Left lung (tissue), 10 donors: ENCODE data around the gene FUCA1. TPM values are rescaled to one million over a fixed set of nuclear protein-coding genes. Genes with fewer than 3 reads are reported as not detected.

Experiments
- ATAC-seq: fragments of 200-7000 bp; cut with Tn5 transposase; one replicate; pipeline ENCODE4 v1.9.1; 2020; ENCODE audit warnings: moderate library complexity
- DNase-seq, 4 donors: peaks; one replicate each; pipeline ENCODE4 v3.0.0-alpha.2; 2013 to 2020
- H3K27ac ChIP-seq, 2 donors: fragments of 200-600 bp; sonication (generic) in 1 of 2; one replicate each; pipeline versions ENCODE4 v1.5.0 to v1.8.0; 2020 to 2021
- H3K27me3 ChIP-seq, 2 donors: fragments of 200-600 bp; sonication (generic) in 1 of 2; one replicate each; pipeline versions ENCODE4 v1.5.0 to v1.8.0; 2020 to 2021
- H3K36me3 ChIP-seq, 2 donors: fragments of 200-600 bp; sonication (generic) in 1 of 2; one replicate each; pipeline versions ENCODE4 v1.5.0 to v1.8.0; 2020 to 2021
- H3K4me1 ChIP-seq, 2 donors: fragments of 200-600 bp; one replicate each; pipeline ENCODE4 v1.8.0; 2021
- H3K4me3 ChIP-seq, 2 donors: fragments of 200-600 bp; sonication (generic) in 1 of 2; one replicate each; pipeline versions ENCODE4 v1.5.0 to v1.8.0; 2020 to 2021; ENCODE audit warnings: mild to moderate bottlenecking in 1 of 2
- H3K9me3 ChIP-seq, 2 donors: fragments of 200-600 bp; sonication (generic) in 1 of 2; one replicate each; pipeline versions ENCODE4 v1.5.0 to v1.8.0; 2020 to 2021
- intact Hi-C, 2 donors: fragments of 100-400 bp; cut with DNase I; formaldehyde crosslinking; loops; one replicate each; pipeline versions ENCODE4 v1.11.2 to v1.14.2; 2022
- polyA plus RNA-seq, 6 donors: library from polyadenylated mRNA; unstranded; fragments of 120-200 nt; gene quantifications; one replicate each; pipeline ENCODE4 v1.2.1, GENCODE V29; 2013; ENCODE audit not compliant: insufficient read length in 6 of 6
- total RNA-seq, 2 donors: library from RNA; stranded (reverse); fragmentation: NEBNext Ultra II Directional; extraction: Animal tissue kit (Norgen Biotek cat#: 25700); gene quantifications; one replicate each; pipeline ENCODE4 v1.2.1, GENCODE V29; 2021
- TF ChIP-seq, protein P1 (sequence below), 2 donors: fragments of 200-600 bp; sonication (generic) in 1 of 2; IDR thresholded peaks; one replicate each; pipeline versions ENCODE4 v1.5.0 to v1.8.0; 2021; ENCODE audit warnings: antibody characterized with exemption in 2 of 2
- donor health status: DM: no; HTN: yes; CAD: no.
- donor health status: DM: no; HTN: no; CAD: no.

FUCA1 gene
- total and polyA plus RNA-seq, 8 donors = 20.4 to 61.3 (median 25.3) TPM

DNA sequence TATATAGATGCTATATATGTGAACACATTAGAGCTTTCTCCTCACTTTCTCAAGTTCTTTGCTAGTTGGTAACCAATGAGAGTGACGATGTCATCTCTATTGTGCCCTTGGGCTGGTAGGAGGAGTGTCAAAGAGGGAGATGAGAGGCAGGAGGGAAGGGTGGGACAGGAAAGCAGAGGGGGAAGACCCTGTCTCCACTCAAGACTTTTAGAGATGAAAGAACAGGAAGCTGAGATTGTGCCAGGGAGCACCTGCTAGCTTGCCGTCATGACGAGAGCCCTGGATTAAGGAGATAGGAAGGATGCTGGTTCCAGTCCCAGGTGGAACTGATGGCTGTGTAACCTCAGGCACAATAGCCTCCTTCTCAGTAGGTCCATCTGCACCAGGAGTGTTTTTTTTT is 28.4 kb upstream of the FUCA1 start:
- Histone ChIP-seq H3K27ac (peak overlapping the region in 1 of 2 donors; percentile 69), H3K4me1 (peaks cover 0 to 30% of the 10 kb centered on the region in 2 donors), H3K4me3 (no peak overlapping the region), H3K27me3 (no peaks in the 10 kb centered on the region), H3K9me3 (no peaks in the 10 kb centered on the region), H3K36me3 (no peaks in the 10 kb centered on the region)
- intact Hi-C loops = no loop called here
- ATAC-seq (no peak), DNase-seq (no peak)
- TF ChIP-seq, protein P1, sequence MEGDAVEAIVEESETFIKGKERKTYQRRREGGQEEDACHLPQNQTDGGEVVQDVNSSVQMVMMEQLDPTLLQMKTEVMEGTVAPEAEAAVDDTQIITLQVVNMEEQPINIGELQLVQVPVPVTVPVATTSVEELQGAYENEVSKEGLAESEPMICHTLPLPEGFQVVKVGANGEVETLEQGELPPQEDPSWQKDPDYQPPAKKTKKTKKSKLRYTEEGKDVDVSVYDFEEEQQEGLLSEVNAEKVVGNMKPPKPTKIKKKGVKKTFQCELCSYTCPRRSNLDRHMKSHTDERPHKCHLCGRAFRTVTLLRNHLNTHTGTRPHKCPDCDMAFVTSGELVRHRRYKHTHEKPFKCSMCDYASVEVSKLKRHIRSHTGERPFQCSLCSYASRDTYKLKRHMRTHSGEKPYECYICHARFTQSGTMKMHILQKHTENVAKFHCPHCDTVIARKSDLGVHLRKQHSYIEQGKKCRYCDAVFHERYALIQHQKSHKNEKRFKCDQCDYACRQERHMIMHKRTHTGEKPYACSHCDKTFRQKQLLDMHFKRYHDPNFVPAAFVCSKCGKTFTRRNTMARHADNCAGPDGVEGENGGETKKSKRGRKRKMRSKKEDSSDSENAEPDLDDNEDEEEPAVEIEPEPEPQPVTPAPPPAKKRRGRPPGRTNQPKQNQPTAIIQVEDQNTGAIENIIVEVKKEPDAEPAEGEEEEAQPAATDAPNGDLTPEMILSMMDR (IDR thresholded peaks at IDR 0.05) = no peak

DNA sequence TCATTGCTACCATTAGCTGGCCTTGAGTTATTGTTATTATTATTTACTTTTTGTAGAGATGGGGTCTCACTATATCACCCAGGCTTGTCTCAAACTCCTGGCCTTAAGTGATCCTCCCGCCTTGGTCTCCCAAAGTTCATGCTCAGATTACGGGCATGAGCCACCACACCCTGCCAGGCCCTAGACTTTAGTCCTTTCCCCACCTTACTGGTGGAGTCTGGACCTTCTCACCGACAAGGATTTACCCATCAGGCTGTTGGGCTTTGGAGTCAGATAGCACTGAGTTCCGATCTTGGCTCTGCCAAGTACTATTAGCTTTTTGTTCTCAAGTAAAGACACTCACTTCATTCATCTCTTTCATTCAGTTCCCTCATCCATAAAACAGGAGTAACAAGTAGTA is 27.9 kb upstream of the FUCA1 start:
- Histone ChIP-seq H3K9me3 (no peaks in the 10 kb centered on the region), H3K4me1 (peaks cover 0 to 30% of the 10 kb centered on the region in 2 donors), H3K4me3 (no peak overlapping the region), H3K27ac (peak overlapping the region in 1 of 2 donors; percentile 69), H3K36me3 (no peaks in the 10 kb centered on the region), H3K27me3 (no peaks in the 10 kb centered on the region)
- intact Hi-C loops = no loop called here
- DNase-seq (no peak), ATAC-seq (no peak)
- TF ChIP-seq, protein P1 (IDR thresholded peaks at IDR 0.05) = no peak

DNA sequence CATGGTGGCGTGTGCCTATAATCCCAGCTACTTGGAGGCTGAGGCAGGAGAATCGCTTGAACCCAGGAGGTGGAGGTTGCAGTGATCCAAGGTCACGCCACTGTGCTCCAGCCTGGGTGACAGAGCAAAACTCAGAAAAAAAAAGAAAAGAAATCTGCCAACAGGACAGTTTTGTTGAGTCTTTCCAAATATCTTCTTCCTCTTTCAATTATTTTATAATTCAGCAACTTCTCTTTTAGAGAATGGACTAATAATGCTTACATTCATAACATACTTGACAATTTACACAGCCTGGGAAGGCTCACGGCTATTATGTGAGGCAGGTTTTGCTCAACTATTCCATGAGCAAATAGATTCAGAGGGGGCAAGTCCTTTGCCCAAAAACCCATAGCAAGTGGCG is 27.0 kb upstream of the FUCA1 start:
- intact Hi-C loops = no loop called here
- TF ChIP-seq, protein P1 (IDR thresholded peaks at IDR 0.05) = no peak
- DNase-seq = no peak
- H3K9me3 ChIP-seq = no peaks in the 10 kb centered on the region
- peak; percentile 18 for ATAC-seq
- H3K4me1 ChIP-seq = peaks cover 0 to 30% of the 10 kb centered on the region in 2 donors
- no peak overlapping the region for H3K4me3 ChIP-seq
- H3K36me3 ChIP-seq = no peaks in the 10 kb centered on the region
- H3K27ac ChIP-seq = peak overlapping the region in 1 of 2 donors; percentile 69
- H3K27me3 ChIP-seq = no peaks in the 10 kb centered on the region

DNA sequence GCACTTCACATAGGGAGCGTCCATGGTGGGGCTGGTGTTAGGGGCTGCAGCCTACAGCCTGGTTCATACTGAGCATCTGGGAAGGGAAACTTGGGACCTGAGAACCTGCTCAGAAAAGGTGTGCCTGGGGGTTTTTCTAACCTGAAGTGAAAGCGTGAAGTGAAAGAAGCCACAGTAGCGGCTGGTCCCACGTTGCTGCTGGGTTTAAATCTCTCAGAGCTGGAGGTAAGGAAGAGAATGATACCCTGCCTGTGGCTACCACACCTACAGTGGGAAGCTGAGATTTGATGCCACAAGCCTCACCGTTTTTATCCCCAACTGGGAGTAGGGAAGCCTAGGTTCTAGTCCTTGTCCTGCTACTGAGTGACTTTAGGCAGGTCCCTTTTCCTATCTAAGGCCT is 21.0 kb upstream of the FUCA1 start:
- intact Hi-C loops = no loop called here
- Histone ChIP-seq H3K27me3 (no peaks in the 10 kb centered on the region), H3K4me3 (no peak overlapping the region), H3K36me3 (no peaks in the 10 kb centered on the region), H3K4me1 (peaks cover 0 to 7% of the 10 kb centered on the region in 2 donors), H3K27ac (no peak overlapping the region), H3K9me3 (no peaks in the 10 kb centered on the region)
- ATAC-seq (no peak), DNase-seq (no peak)
- TF ChIP-seq, protein P1 (IDR thresholded peaks at IDR 0.05) = no peak

DNA sequence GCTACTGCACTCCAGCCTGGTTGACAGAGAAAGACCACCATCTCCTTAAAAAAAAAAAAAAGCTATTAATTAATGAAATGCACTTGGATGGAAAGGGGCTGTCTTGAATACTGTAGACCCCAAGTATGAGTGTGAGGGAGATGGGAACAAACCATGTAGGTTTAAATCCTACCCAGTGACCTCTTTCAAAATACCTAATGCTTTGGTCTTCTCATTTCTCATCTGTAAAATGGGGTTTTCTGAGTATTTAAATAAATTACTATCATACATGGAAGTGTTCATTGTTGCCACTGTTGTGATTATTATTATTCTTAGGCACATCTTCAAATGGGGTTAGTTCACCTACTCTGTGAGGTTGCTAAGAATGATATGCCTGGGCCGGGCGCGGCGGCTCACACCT is 17.1 kb upstream of the FUCA1 start:
- no peaks in the 10 kb centered on the region for H3K9me3 ChIP-seq
- DNase-seq (no peak), ATAC-seq (no peak)
- TF ChIP-seq, protein P1 (IDR thresholded peaks at IDR 0.05) = no peak
- no peaks in the 10 kb centered on the region for H3K27me3 ChIP-seq
- no peak overlapping the region for H3K27ac ChIP-seq
- no peak overlapping the region for H3K4me3 ChIP-seq
- peaks cover 0 to 7% of the 10 kb centered on the region in 2 donors for H3K4me1 ChIP-seq
- intact Hi-C loops = no loop called here
- H3K36me3 ChIP-seq = no peaks in the 10 kb centered on the region
